A673 (cell line): ENCODE data around the gene HSPA2.

Experiments
- CTCF ChIP-seq: fragments of 300-800, 200-600 bp; sonication (generic); conservative IDR thresholded peaks from 2 replicates; pipeline ENCODE4 v1.5.1; 2017; ENCODE audit warnings: low read depth, mild to moderate bottlenecking, antibody characterized with exemption, low read length, moderate library complexity, mixed read lengths
- EZH2 ChIP-seq: fragments of 200-600 bp; sonication (generic); IDR thresholded peaks from 2 replicates; pipeline ENCODE4 v1.6.1; 2017; ENCODE audit warnings: borderline replicate concordance, low read depth, mild to moderate bottlenecking, mixed read lengths, antibody characterized with exemption, low read length; ENCODE audit not compliant: poor library complexity, severe bottlenecking

GRCh38 chr14:64581817-64582216 is 41.3 kb downstream of the HSPA2 start:
- TF ChIP-seq CTCF (no peak), EZH2 (no peak)
